Thymus (tissue), 11 donors: ENCODE results near the gene FBXL12. TPM values are rescaled to one million over a fixed set of nuclear protein-coding genes. Genes with fewer than 3 reads are reported as not detected.
A peak's percentile ranks its signal among the peaks of the same experiment; 100 is the strongest.
"Not testable (repeated sequence)": the region's sequence is repeated elsewhere in the genome, so short reads cannot be mapped to it uniquely, and the experiment has no call there.

ENCODE experiments used
- DNase-seq, 9 donors: peaks; one replicate each; pipeline ENCODE4 v3.0.0-alpha.2; 2013; ENCODE audit warnings: low spot score in 9 of 9, low read depth in 6 of 9, missing footprints in 1 of 9
- H3K27ac ChIP-seq, 2 donors: one replicate each; pipeline ENCODE4 v1.5.1; 2013; ENCODE audit warnings: control low read depth in 1 of 2, low read depth in 1 of 2, low read length in 1 of 2, mild to moderate bottlenecking in 1 of 2, moderate library complexity in 1 of 2
- H3K27me3 ChIP-seq, 2 donors: one replicate each; pipeline ENCODE4 v1.5.1; 2013; ENCODE audit warnings: low read length in 1 of 2; ENCODE audit not compliant: control insufficient read depth in 2 of 2, insufficient read depth in 1 of 2
- H3K36me3 ChIP-seq, 2 donors: one replicate each; pipeline ENCODE4 v1.5.1; 2013; ENCODE audit warnings: low read length in 1 of 2, mild to moderate bottlenecking in 1 of 2, moderate library complexity in 1 of 2; ENCODE audit not compliant: control insufficient read depth in 2 of 2, insufficient read depth in 2 of 2
- H3K4me1 ChIP-seq, 2 donors: one replicate each; pipeline ENCODE4 v1.5.1; 2013; ENCODE audit warnings: low read length in 2 of 2; ENCODE audit not compliant: control insufficient read depth in 2 of 2, insufficient read depth in 2 of 2
- H3K4me3 ChIP-seq, 2 donors: one replicate each; pipeline ENCODE4 v1.5.1; 2013; ENCODE audit warnings: low read length in 2 of 2, control low read depth in 1 of 2, mild to moderate bottlenecking in 1 of 2
- H3K9me3 ChIP-seq, 2 donors: one replicate each; pipeline ENCODE4 v1.5.1; 2013; ENCODE audit warnings: low read length in 1 of 2, mild to moderate bottlenecking in 1 of 2; ENCODE audit not compliant: control insufficient read depth in 2 of 2, insufficient read depth in 1 of 2
- WGBS: extraction: QIAGEN DNeasy Blood & Tissue Kit; methylation state at CpG from one replicate; pipeline ENCODE4 v1.1.7; 2013; 5-methylcytosine and 5-hydroxymethylcytosine counted together
- polyA plus RNA-seq: library from polyadenylated mRNA; stranded (reverse); fragments of 200-250 nt; gene quantifications from one replicate; pipeline ENCODE4 v1.2.3, GENCODE V29; 2013
- total RNA-seq: library from RNA; stranded (reverse); fragments of 120-200 nt; gene quantifications from one replicate; pipeline ENCODE4 v1.2.4, GENCODE V29; 2013
- donor health status: healthy.

FBXL12 gene
- total and polyA plus RNA-seq, 2 donors = 28.4 to 40.1 TPM

- no peaks in the 10 kb centered on the region for H3K36me3 ChIP-seq
- H3K27me3 ChIP-seq = no peaks in the 10 kb centered on the region
- WGBS = 2% methylated on average over 73 of the region's 74 CpGs
- peak overlapping the region; percentile 98 for H3K27ac ChIP-seq
- H3K4me3 ChIP-seq = peak overlapping the region; percentile 72 to 77
- DNase-seq = peak; percentile 90 to 98 (median 98)
- H3K9me3 ChIP-seq = no peaks in the 10 kb centered on the region
- peaks cover 6 to 34% of the 10 kb centered on the region in 2 donors for H3K4me1 ChIP-seq
These were observed 33.2 kb downstream of the FBXL12 start for GRCh38 chr19:9785367-9786331.

- not testable (repeated sequence) for H3K9me3 ChIP-seq, H3K36me3 ChIP-seq, H3K27me3 ChIP-seq, H3K4me3 ChIP-seq, DNase-seq
- H3K4me1 ChIP-seq = peaks cover 4 to 27% of the 10 kb centered on the region in 2 donors
- peak overlapping the region; percentile 25 to 85 for H3K27ac ChIP-seq
- 98% methylated on average over 6 of the region's 6 CpGs for WGBS
These were observed 34.7 kb downstream of the FBXL12 start for GRCh38 chr19:9784163-9784496.

GRCh38 chr19:9782338-9782737, 36.5 kb downstream of the FBXL12 start:
- Histone ChIP-seq H3K4me3 (no peak overlapping the region), H3K27ac (peak overlapping the region in 1 of 2 donors; percentile 29), H3K9me3 (peaks cover 0 to 6% of the 10 kb centered on the region in 2 donors), H3K4me1 (peaks cover 4 to 24% of the 10 kb centered on the region in 2 donors), H3K36me3 (no peaks in the 10 kb centered on the region), H3K27me3 (no peaks in the 10 kb centered on the region)
- no peak for DNase-seq
- 95% methylated on average over 2 of the region's 2 CpGs for WGBS

GRCh38 chr19:9768175-9769112, 50.4 kb downstream of the FBXL12 start, which contains the start of gene ZNF846:
ZNF846 (minus strand) TSS chr19:9768738; CDS start chr19:9764950, 3,788 bp downstream.
- Histone ChIP-seq H3K27ac (peak within 1 kb of the TSS; percentile 93 to 97), H3K4me3 (peak within 1 kb of the TSS; percentile 74 to 88), H3K36me3 (peaks cover 3 to 9% of the 10 kb centered on the region in 2 donors), H3K4me1 (peaks cover 8 to 9% of the 10 kb centered on the region in 2 donors), H3K27me3 (no peaks in the 10 kb centered on the region), H3K9me3 (peaks cover 3 to 12% of the 10 kb centered on the region in 2 donors)
- DNase-seq = peak; percentile 89 to 98 (median 93)
- under 1% methylated on average over 65 of the region's 65 CpGs for WGBS

Other genes starting within 250 kb of the FBXL12 start
- 26.1 TPM for gene ZNF121, start 234.6 kb downstream of the FBXL12 start, total RNA-seq
- 15.3 TPM for gene ZNF121, start 234.6 kb downstream of the FBXL12 start, polyA plus RNA-seq
- 26.5 TPM for gene ZNF561, start 197.8 kb downstream of the FBXL12 start, total RNA-seq
- gene ZNF561, start 197.8 kb downstream of the FBXL12 start, polyA plus RNA-seq = 32.4 TPM
- gene ZNF562, start 144.0 kb downstream of the FBXL12 start, total RNA-seq = 22.6 TPM
- 10.3 TPM for gene ZNF562, start 144.0 kb downstream of the FBXL12 start, polyA plus RNA-seq
- gene ZNF846, start 50.3 kb downstream of the FBXL12 start, total RNA-seq = 10.1 TPM
- 23.1 TPM for gene ZNF846, start 50.3 kb downstream of the FBXL12 start, polyA plus RNA-seq
- gene UBL5, start 8.8 kb upstream of the FBXL12 start, total RNA-seq = 577 TPM
- gene UBL5, start 8.8 kb upstream of the FBXL12 start, polyA plus RNA-seq = 749 TPM
- gene PIN1, start 16.2 kb upstream of the FBXL12 start, total RNA-seq = 118 TPM
- gene PIN1, start 16.2 kb upstream of the FBXL12 start, polyA plus RNA-seq = 87.5 TPM
- 10.4 TPM for gene OLFM2, start 117.4 kb upstream of the FBXL12 start, total RNA-seq
- gene OLFM2, start 117.4 kb upstream of the FBXL12 start, polyA plus RNA-seq = 14.3 TPM
- gene COL5A3, start 191.4 kb upstream of the FBXL12 start, total RNA-seq = 1.6 TPM
- 10.7 TPM for gene COL5A3, start 191.4 kb upstream of the FBXL12 start, polyA plus RNA-seq
- not detected for gene RDH8, start 194.4 kb upstream of the FBXL12 start, total RNA-seq
- gene RDH8, start 194.4 kb upstream of the FBXL12 start, polyA plus RNA-seq = 0.14 TPM